ENCODE results near the gene THSD4.
A peak's percentile ranks its signal among the peaks of the same experiment; 100 is the strongest.

Gene THSD4

GRCh38 chr15:71225851-71226250 lies 110.6 kb downstream of the THSD4 start:
- no peak for DNase-seq (ENCODE audit: low spot score)

GRCh38 chr15:71226536-71227455 lies 111.5 kb downstream of the THSD4 start:
- DNase-seq (ENCODE audit: low spot score): no peak

DNA sequence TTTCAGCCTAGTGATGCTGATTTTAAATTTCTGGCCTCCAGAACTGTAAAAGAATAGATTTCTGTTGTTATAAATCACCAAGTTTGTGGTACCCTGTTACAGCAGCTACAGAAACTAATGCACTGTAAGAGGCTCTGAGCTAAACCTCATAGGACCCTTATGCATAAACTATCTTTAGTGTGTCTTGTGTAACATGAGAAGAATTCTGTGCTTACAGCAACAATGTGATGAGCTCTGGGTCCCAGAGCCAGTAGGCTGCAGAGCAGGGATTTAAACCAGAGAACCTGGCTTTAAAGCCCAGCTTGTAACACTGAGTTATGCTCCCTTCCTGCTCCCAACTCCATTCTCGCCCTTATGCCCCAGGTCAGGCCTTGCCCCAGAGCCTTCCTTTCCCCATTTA lies 113.1 kb downstream of the THSD4 start:
- no peak for DNase-seq (ENCODE audit: low spot score)

- no peak for DNase-seq (ENCODE audit: low spot score)
Measured at GRCh38 chr15:71230303-71230702, 115.0 kb downstream of the THSD4 start.

- DNase-seq (ENCODE audit: low spot score): no peak
Measured at GRCh38 chr15:71231758-71232157, 116.5 kb downstream of the THSD4 start.

- no peak for DNase-seq (ENCODE audit: low spot score)
Measured at GRCh38 chr15:71232411-71232810, 117.1 kb downstream of the THSD4 start.

DNA sequence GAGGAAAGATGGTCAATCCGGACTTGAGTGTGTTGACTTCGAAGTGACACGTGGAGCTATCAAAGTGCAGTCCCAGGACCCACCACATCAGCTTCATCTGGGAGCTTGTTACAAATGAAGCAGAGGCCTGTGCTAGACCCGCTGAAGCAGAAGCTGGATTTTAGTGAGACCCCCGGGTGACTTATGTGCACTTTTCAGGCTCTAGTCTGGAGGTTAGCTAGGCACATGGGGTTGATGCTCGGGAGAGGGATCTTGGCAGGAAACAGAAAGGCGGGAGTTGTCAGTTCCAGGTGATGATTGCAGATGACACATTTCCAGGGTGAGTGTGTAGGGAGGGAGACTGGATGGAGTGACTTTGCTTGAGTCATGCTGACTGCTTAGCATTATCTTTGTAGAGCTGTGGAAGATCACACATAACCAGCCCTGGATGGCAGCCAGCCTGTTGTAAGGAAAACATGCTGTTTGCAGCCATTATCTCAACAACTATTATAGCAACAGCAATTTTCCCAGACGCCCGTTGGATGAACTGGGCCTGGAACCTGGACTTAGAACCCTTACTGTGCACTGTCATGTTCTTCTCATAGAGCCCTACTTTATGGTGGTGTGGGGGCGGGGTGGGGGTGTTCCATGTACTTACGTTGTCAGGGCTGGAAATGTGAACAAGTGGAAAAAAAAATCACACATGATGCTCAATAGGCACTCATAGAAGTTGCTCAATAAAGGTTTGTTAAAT lies 122.4 kb downstream of the THSD4 start:
- peak; percentile 47 for DNase-seq (ENCODE audit: low spot score)

GRCh38 chr15:71238926-71239325 lies 123.7 kb downstream of the THSD4 start:
- DNase-seq (ENCODE audit: low spot score): no peak

DNA sequence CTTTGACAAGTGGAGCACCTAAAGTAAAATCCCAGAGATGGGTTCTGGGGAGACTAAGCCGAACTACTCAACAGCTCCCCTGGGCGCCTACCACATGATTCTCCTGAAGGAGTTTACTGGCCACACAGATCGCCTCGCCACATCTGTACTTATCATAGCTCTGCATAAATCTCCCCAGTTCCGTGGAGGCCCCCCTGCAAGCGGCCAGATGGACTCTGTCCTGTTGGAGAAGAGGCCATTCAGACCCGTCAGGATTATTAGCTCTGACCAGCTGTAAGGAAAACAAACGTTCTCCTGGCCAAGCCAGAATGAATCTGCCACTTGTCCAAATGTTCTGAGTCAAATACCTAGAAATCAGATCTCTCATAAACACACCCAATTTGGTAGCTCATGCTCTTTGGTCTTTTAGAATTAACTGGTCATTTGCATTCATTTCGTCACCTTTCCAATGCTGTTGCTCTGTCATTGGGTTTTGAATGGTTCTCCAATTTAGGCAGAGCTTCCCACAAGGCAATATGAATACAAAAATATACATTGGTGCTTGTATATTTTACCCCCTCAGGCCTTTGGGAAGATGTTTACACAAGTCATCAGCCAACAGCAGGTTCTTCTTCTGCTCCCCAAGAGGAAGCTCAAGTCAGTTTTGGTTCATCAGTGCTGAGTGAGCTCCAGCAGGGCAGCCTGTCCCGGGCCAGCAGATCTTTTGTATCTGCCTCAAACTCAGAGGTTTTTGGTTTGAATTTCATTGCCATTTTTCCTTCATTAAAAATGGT lies 124.5 kb downstream of the THSD4 start:
- DNase-seq (ENCODE audit: low spot score): no peak

- DNase-seq (ENCODE audit: low spot score): no peak
Measured at GRCh38 chr15:71242292-71242691, 127.0 kb downstream of the THSD4 start.

- DNase-seq (ENCODE audit: low spot score): no peak
Measured at GRCh38 chr15:71244250-71244649, 129.0 kb downstream of the THSD4 start.

DNA sequence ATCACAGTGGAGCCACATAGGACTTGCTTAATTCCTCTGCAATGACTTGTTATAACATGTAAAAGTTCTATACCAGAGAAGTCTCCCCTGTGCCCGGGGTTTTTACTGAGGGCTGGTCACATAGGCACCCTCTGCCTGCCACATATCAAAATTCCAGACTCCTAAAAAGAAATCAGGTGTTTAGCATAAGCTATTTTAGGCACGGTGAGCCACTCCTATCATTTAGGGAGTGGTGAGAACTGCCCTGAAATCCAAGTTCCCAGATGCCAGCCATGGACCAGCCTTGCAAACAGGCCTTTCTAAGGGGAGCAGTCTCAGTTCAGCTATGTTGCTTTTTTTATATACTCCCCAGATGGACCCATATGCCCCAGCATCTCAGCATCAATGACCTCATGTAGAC lies 130.3 kb downstream of the THSD4 start:
- no peak for DNase-seq (ENCODE audit: low spot score)

- no peak for DNase-seq (ENCODE audit: low spot score)
Measured at GRCh38 chr15:71248386-71248785, 133.1 kb downstream of the THSD4 start.

DNA sequence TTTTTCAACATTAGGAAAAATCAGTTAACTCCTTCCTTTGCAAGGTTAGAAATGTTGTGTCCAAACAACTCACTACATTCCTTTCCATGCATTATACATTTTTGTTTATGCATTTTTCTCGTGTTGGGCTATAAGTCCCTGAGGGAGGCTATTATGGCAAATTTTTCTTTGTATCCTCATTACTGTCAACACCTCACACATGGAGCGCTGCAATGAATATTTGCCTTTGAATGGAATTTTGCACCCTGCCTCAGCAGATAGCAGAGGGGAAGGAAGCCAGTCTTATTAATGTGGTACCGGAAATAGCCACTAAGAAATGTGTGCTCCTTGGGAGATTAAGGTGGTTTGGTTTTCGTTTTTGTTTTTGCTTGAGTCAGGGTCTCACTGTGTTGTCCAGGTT lies 134.7 kb downstream of the THSD4 start:
- no peak for DNase-seq (ENCODE audit: low spot score)

GRCh38 chr15:71250936-71251583 lies 135.8 kb downstream of the THSD4 start:
- DNase-seq (ENCODE audit: low spot score): no peak

DNA sequence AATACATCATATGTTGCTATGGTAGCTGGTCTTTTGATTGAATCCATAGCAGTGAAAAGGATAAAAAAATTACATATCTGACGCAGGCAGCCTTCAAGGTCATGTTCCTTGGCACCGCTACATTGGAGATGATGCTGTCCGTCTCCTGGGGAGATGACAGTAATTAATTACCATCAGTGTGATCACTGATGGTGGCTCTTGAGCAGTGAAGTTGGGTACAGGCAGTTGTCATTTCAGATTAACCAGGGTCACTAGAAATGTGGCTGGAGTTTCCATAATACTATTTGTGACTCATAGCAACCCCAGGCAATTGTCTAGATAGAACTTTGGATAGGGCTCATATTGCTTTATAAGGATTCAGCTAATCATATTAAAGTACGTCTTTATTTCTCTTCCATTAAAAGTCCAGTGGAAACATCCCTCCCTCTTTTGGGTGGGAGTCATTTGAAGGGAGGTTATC lies 136.3 kb downstream of the THSD4 start:
- DNase-seq (ENCODE audit: low spot score): no peak

DNA sequence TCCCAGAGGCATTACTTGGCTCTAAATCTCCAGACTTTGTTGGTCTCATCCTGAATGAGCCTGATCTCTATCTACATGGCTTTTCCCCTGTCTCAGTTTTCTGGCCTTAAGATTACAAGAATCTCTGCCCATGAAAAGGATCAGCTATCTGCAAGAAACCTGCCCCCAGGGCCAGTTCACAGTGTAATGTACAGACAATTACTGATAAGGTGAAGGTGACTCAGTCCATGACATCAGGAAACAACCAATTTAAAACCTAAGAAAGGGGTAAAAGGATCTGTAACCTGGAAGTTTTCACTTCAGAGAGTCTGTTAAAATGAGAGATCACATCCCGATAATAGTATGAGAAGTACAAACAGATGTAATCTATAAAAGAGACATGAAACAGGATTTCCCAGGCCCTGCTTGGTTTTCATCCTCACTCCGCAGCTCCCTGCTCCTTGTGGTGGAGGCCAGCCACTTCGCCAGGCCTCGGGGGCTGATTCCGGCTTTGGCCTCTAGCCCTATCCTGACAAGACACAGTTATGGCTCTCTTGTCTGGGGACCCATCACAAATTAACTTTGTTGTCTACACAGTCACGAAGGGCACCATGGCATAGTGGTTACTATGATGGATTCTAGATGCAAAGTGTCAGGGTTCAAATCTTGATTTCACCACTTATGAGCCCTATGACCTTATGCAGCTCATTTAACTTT lies 136.9 kb downstream of the THSD4 start:
- DNase-seq (ENCODE audit: low spot score): no peak

- no peak for DNase-seq (ENCODE audit: low spot score)
Measured at GRCh38 chr15:71252740-71253047, 137.4 kb downstream of the THSD4 start.

DNA sequence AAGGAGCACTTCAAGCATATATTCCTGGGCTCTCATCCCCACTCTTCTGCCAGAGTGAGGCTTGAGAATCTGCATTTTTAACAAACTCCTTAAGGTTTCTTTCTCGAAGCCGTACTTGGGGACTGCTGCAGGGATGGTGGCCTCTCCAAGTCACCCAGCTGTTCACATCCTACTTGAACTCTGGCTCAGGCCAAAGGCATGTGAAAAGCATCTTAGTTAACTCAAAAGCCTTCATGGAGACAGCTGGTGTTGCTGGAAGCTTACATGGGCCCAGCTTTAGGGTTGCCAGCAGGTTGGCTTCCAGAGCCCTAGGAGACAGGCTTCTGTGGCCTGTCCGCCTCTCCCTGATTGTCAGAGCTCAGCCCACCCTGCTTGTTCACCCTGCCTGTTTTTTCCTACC lies 139.2 kb downstream of the THSD4 start:
- DNase-seq (ENCODE audit: low spot score): no peak

DNA sequence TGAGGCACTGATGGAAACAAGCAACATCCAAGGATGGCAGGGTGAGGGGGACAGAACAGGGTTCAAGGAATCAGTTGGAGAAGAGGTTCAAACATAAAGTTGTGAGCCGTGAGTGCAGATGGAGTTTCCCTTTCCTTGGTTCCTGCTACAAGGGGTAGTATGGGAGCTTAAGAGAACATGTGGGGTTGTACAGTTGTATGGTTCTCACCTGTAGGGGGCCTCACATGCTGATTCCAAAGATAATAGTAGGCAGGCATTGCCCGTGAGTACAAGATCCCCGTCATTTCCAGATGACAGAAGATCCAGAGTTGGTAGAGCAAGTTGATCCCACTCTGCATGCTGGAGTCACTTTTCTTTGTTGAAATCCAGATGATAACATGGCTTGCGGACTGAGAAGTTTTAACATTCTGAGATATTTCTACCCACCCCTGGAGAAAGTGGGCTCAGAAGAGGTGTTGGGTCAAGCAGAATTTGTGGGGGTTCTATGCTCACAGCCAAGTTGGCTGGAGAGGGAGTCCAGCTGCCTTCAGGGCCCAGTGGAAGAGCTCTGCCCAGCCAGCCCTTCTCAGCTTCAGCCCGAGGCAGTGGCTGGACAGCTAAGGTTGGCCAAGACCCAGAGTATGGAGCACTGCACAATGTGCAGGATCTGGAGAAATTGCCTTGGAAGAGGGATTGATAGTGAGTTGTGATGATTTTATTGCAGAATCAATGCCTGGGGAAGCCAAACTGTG lies 141.8 kb downstream of the THSD4 start:
- no peak for DNase-seq (ENCODE audit: low spot score)

GRCh38 chr15:71259866-71260265 lies 144.6 kb downstream of the THSD4 start:
- DNase-seq (ENCODE audit: low spot score): no peak
